Nephron progenitor cell (in vitro differentiated cells): ENCODE measurements around the gene GET4.
A peak's percentile ranks its signal among the peaks of the same experiment; 100 is the strongest.

Experiments
- DNase-seq: peaks from one replicate; pipeline ENCODE4 v3.0.0; 2021
- H3K27ac Mint-ChIP-seq: 2 replicates; pipeline ENCODE4 v1.8.0; 2021; ENCODE audit warnings: mild to moderate bottlenecking, moderate library complexity, mixed read lengths
- H3K27me3 Mint-ChIP-seq: 2 replicates; pipeline ENCODE4 v1.8.0; 2021; ENCODE audit warnings: mild to moderate bottlenecking, low read depth, mixed read lengths; ENCODE audit not compliant: poor library complexity
- H3K36me3 Mint-ChIP-seq: 2 replicates; pipeline ENCODE4 v1.8.0; 2021; ENCODE audit warnings: low read depth, mixed read lengths
- H3K4me1 Mint-ChIP-seq: 2 replicates; pipeline ENCODE4 v1.8.0; 2021; ENCODE audit warnings: mixed read lengths
- H3K4me3 Mint-ChIP-seq: 2 replicates; pipeline ENCODE4 v1.8.0; 2021; ENCODE audit warnings: mild to moderate bottlenecking, moderate library complexity, mixed read lengths
- H3K9me3 Mint-ChIP-seq: 2 replicates; pipeline ENCODE4 v1.8.0; 2021; ENCODE audit warnings: mild to moderate bottlenecking, moderate library complexity, mixed read lengths
- CTCF ChIP-seq: fragments of 200-600 bp; sonication (generic); IDR thresholded peaks from 2 replicates; pipeline ENCODE4 v1.5.0; 2021; ENCODE audit warnings: antibody characterized with exemption

GET4 gene

GRCh38 chr7:861222-861621, 15.1 kb upstream of the GET4 start:
- H3K4me1 Mint-ChIP-seq, result no peaks in the 10 kb centered on the region
- H3K27ac Mint-ChIP-seq, result peak overlapping the region; percentile 29
- no peak overlapping the region for H3K4me3 Mint-ChIP-seq
- no peaks in the 10 kb centered on the region for H3K27me3 Mint-ChIP-seq
- H3K9me3 Mint-ChIP-seq, result no peaks in the 10 kb centered on the region
- DNase-seq, result no peak
- H3K36me3 Mint-ChIP-seq, result peaks cover 79% of the 10 kb centered on the region
- TF ChIP-seq CTCF, result no peak

- Mint-ChIP-seq H3K27me3 (no peaks in the 10 kb centered on the region), H3K4me3 (no peak overlapping the region), H3K4me1 (no peaks in the 10 kb centered on the region), H3K36me3 (peaks cover 85% of the 10 kb centered on the region), H3K9me3 (no peaks in the 10 kb centered on the region), H3K27ac (no peak overlapping the region)
- no peak for DNase-seq
- no peak for TF ChIP-seq CTCF
These were observed 14.2 kb upstream of the GET4 start for GRCh38 chr7:862157-862556.

- Mint-ChIP-seq H3K4me1 (no peaks in the 10 kb centered on the region), H3K36me3 (peaks cover 94% of the 10 kb centered on the region), H3K9me3 (no peaks in the 10 kb centered on the region), H3K27ac (no peak overlapping the region), H3K27me3 (no peaks in the 10 kb centered on the region), H3K4me3 (no peak overlapping the region)
- TF ChIP-seq CTCF, result no peak
- DNase-seq, result no peak
These were observed 13.2 kb upstream of the GET4 start for GRCh38 chr7:863106-863505.

GRCh38 chr7:865921-866320, 10.4 kb upstream of the GET4 start:
- H3K27me3 Mint-ChIP-seq, result no peaks in the 10 kb centered on the region
- peaks cover 86% of the 10 kb centered on the region for H3K36me3 Mint-ChIP-seq
- H3K4me1 Mint-ChIP-seq, result no peaks in the 10 kb centered on the region
- no peak for TF ChIP-seq CTCF
- H3K9me3 Mint-ChIP-seq, result no peaks in the 10 kb centered on the region
- no peak overlapping the region for H3K27ac Mint-ChIP-seq
- no peak overlapping the region for H3K4me3 Mint-ChIP-seq
- DNase-seq, result no peak

- TF ChIP-seq CTCF, result no peak
- peak overlapping the region; percentile 36 for H3K27ac Mint-ChIP-seq
- H3K9me3 Mint-ChIP-seq, result no peaks in the 10 kb centered on the region
- H3K4me1 Mint-ChIP-seq, result no peaks in the 10 kb centered on the region
- H3K36me3 Mint-ChIP-seq, result peaks cover 85% of the 10 kb centered on the region
- H3K27me3 Mint-ChIP-seq, result peaks cover 3% of the 10 kb centered on the region
- DNase-seq, result no peak
- H3K4me3 Mint-ChIP-seq, result no peak overlapping the region
These were observed 9.4 kb upstream of the GET4 start for GRCh38 chr7:867001-867405.

GRCh38 chr7:867406-868188, 8.8 kb upstream of the GET4 start:
- Mint-ChIP-seq H3K4me3 (no peak overlapping the region), H3K4me1 (no peaks in the 10 kb centered on the region), H3K9me3 (no peaks in the 10 kb centered on the region), H3K36me3 (peaks cover 85% of the 10 kb centered on the region), H3K27ac (peak overlapping the region; percentile 85), H3K27me3 (peaks cover 3% of the 10 kb centered on the region)
- no peak for DNase-seq
- no peak for TF ChIP-seq CTCF
